Measurements from ENCODE around the gene PSD2.

The PSD2 gene

DNA sequence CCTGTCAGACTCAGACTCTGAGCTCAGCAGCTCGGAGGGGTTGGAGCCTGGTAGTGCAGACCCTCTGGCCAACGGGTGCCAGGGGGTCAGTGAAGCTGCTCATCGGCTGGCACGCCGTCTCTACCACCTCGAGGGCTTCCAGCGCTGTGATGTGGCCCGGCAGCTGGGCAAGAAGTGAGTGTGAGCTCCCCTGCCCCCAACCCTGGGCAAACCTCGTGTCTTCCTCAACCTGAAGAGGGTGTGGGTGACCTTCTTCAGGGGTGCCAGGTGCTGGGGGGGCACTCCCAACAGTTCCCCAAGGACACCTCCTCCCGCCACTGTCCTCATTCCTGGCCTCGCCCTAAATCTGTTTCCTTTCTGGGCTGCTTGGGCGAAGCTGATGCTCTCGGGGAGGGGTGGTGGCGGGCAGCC is 18.6 kb downstream of the PSD2 start:
- Histone ChIP-seq H3K9me2 (replicated peaks; ENCODE audit: control insufficient read depth, low read length) (no peaks in the 10 kb centered on the region), H4K20me1 (ENCODE audit: control insufficient read depth, insufficient read depth, low read depth, low read length) (no peaks in the 10 kb centered on the region), H3K36me3 (ENCODE audit: control insufficient read depth, low read length) (no peaks in the 10 kb centered on the region), H3K27ac (ENCODE audit: low read depth, low read length) (no peak overlapping the region), H3F3A (ENCODE audit: control insufficient read depth, insufficient read depth) (no peaks in the 10 kb centered on the region), H3K4me3 (ENCODE audit: low read length) (no peak overlapping the region), H3K27me3 (ENCODE audit: control insufficient read depth, low read length) (peaks cover 8% of the 10 kb centered on the region; the same call in 1 of the 2 replicates), H3K4me2 (ENCODE audit: low read length) (no peak overlapping the region), H3K79me2 (ENCODE audit: control insufficient read depth, low read length) (no peaks in the 10 kb centered on the region), H3K9me3 (ENCODE audit: control insufficient read depth, insufficient read depth, low read length) (no peaks in the 10 kb centered on the region), H3K4me1 (ENCODE audit: control insufficient read depth, low read length) (no peaks in the 10 kb centered on the region)
- no peak for TF ChIP-seq EZH2phosphoT487 (IDR thresholded peaks at IDR 0.05; ENCODE audit: borderline replicate concordance, low read length)
- TF ChIP-seq CTCF (IDR thresholded peaks at IDR 0.05; ENCODE audit: low read depth, low read length, poor library complexity, severe bottlenecking): no peak

DNA sequence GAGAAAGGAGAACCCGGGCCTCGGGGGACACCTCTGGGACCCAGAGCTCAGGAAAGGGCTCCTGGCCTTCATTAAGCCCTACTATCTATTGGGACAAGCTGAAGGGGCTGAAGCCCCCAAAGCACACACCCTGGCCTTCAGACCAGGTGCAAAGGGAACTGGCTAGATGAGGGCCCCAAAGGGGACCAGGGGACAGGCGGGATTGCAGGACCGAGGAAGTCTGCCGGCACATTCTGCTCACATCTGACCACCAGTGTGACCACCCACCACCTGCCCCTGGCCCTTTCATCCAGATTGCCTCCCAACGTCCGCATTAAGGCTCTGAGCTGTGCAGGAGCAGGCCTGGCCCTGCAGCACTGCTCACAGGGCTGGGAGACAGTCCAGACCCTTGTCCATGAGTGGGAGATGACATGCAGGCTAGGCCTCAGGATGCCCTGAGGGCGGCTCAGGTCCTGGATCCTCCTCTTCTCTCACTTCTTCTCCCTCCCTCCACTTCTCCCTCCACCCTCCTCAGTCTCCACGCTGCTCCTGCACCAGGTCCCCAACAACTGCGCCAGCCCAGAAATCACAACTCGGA is 19.2 kb downstream of the PSD2 start:
- no peaks in the 10 kb centered on the region for H3K9me3 ChIP-seq (ENCODE audit: control insufficient read depth, insufficient read depth, low read length)
- H4K20me1 ChIP-seq (ENCODE audit: control insufficient read depth, insufficient read depth, low read depth, low read length): no peaks in the 10 kb centered on the region
- no peak overlapping the region for H3K27ac ChIP-seq (ENCODE audit: low read depth, low read length)
- H3K4me2 ChIP-seq (ENCODE audit: low read length): no peak overlapping the region
- no peaks in the 10 kb centered on the region for H3F3A ChIP-seq (ENCODE audit: control insufficient read depth, insufficient read depth)
- H3K79me2 ChIP-seq (ENCODE audit: control insufficient read depth, low read length): no peaks in the 10 kb centered on the region
- no peaks in the 10 kb centered on the region for H3K9me2 ChIP-seq (replicated peaks; ENCODE audit: control insufficient read depth, low read length)
- TF ChIP-seq EZH2phosphoT487 (IDR thresholded peaks at IDR 0.05; ENCODE audit: borderline replicate concordance, low read length) (no peak), CTCF (IDR thresholded peaks at IDR 0.05; ENCODE audit: low read depth, low read length, poor library complexity, severe bottlenecking) (no peak)
- H3K4me3 ChIP-seq (ENCODE audit: low read length): no peak overlapping the region
- no peaks in the 10 kb centered on the region for H3K36me3 ChIP-seq (ENCODE audit: control insufficient read depth, low read length)
- peaks cover 8% of the 10 kb centered on the region; the same call in 1 of the 2 replicates for H3K27me3 ChIP-seq (ENCODE audit: control insufficient read depth, low read length)
- no peaks in the 10 kb centered on the region for H3K4me1 ChIP-seq (ENCODE audit: control insufficient read depth, low read length)

GRCh38 chr5:139816566-139816965 is 21.0 kb downstream of the PSD2 start:
- Histone ChIP-seq H3K9me3 (ENCODE audit: control insufficient read depth, insufficient read depth, low read length) (no peaks in the 10 kb centered on the region), H3K27me3 (ENCODE audit: control insufficient read depth, low read length) (peaks cover 8% of the 10 kb centered on the region; the same call in 1 of the 2 replicates), H3K79me2 (ENCODE audit: control insufficient read depth, low read length) (no peaks in the 10 kb centered on the region), H3K36me3 (ENCODE audit: control insufficient read depth, low read length) (no peaks in the 10 kb centered on the region), H4K20me1 (ENCODE audit: control insufficient read depth, insufficient read depth, low read depth, low read length) (no peaks in the 10 kb centered on the region), H3K4me1 (ENCODE audit: control insufficient read depth, low read length) (no peaks in the 10 kb centered on the region), H3F3A (ENCODE audit: control insufficient read depth, insufficient read depth) (no peaks in the 10 kb centered on the region), H3K9me2 (replicated peaks; ENCODE audit: control insufficient read depth, low read length) (no peaks in the 10 kb centered on the region), H3K4me2 (ENCODE audit: low read length) (no peak overlapping the region), H3K4me3 (ENCODE audit: low read length) (no peak overlapping the region), H3K27ac (ENCODE audit: low read depth, low read length) (no peak overlapping the region)
- TF ChIP-seq EZH2phosphoT487 (IDR thresholded peaks at IDR 0.05; ENCODE audit: borderline replicate concordance, low read length) (no peak), CTCF (IDR thresholded peaks at IDR 0.05; ENCODE audit: low read depth, low read length, poor library complexity, severe bottlenecking) (no peak)
